H1 (cell line): Measurements from ENCODE around the gene PKD1L1. TPM values are rescaled to one million over a fixed set of nuclear protein-coding genes. Genes with fewer than 3 reads are reported as not detected.

Source experiments
- CTCF ChIA-PET: fragments of 300-600 bp; sonication (Branson Sonifier 250); formaldehyde crosslinking; loops from one replicate; lab custom pipeline; 2021; ENCODE audit not compliant: partially characterized antibody; lab: Charles Lee
- POLR2A ChIA-PET: fragments of 300-600 bp; sonication (Branson Sonifier 250); formaldehyde crosslinking; loops from one replicate; lab custom pipeline; 2021; ENCODE audit warnings: inconsistent platforms; ENCODE audit not compliant: partially characterized antibody; lab: Charles Lee
- DNase-seq, 2 experiments: peaks; one replicate each; pipeline versions ENCODE4 v3.0.0 to v3.0.0-alpha.2; 2010 to 2022; ENCODE audit warnings: low spot score in 2 of 2, low read depth in 1 of 2, mixed read lengths in 1 of 2
- FAIRE-seq: peaks from 2 replicates; lab custom pipeline; 2011; peaks lifted over from hg19 to GRCh38; lab: Jason Lieb, UNC
- H2AFZ ChIP-seq: 2 replicates; pipeline ENCODE4 v1.8.1; 2012; ENCODE audit warnings: low read length, inconsistent platforms
- H2AK5ac ChIP-seq: 2 replicates; pipeline ENCODE4 v1.6.1; 2013; ENCODE audit warnings: low read depth, low read length
- H2BK120ac ChIP-seq: replicated peaks from 2 replicates; pipeline ENCODE3; 2013; ENCODE audit warnings: low read depth, low read length, inconsistent platforms
- H2BK12ac ChIP-seq: 2 replicates; pipeline ENCODE4 v1.6.1; 2013; ENCODE audit warnings: low read depth, low read length
- H2BK15ac ChIP-seq: 2 replicates; pipeline ENCODE4 v1.6.1; 2013; ENCODE audit warnings: low read length
- H2BK20ac ChIP-seq: 2 replicates; pipeline ENCODE4 v1.6.1; 2013; ENCODE audit warnings: low read length
- H2BK5ac ChIP-seq: 2 replicates; pipeline ENCODE4 v1.6.1; 2013; ENCODE audit warnings: low read depth, low read length
- H3K14ac ChIP-seq: 2 replicates; pipeline ENCODE4 v1.6.1; 2013; ENCODE audit warnings: inconsistent platforms; ENCODE audit not compliant: insufficient read length
- H3K18ac ChIP-seq: 2 replicates; pipeline ENCODE4 v1.6.1; 2013; ENCODE audit warnings: low read length; ENCODE audit errors: extremely low read depth
- H3K23ac ChIP-seq: 2 replicates; pipeline ENCODE4 v1.6.1; 2013; ENCODE audit warnings: inconsistent platforms; ENCODE audit not compliant: insufficient read length
- H3K23me2 ChIP-seq: 2 replicates; pipeline ENCODE4 v1.6.1; 2013; ENCODE audit warnings: low read depth, low read length
- H3K27ac ChIP-seq: 2 replicates; pipeline ENCODE4 v1.6.1; 2011; ENCODE audit warnings: low read depth, low read length, inconsistent platforms
- H3K27me3 ChIP-seq, 4 experiments: replicated peaks in 1 of 4; 1 replicate in 1 of 4; 2 replicates in 3 of 4; pipeline versions ENCODE4 v1.6.1 to v1.8.1; 2011 to 2013; ENCODE audit warnings: low read length in 3 of 4, mild to moderate bottlenecking in 3 of 4, inconsistent platforms in 2 of 4, mixed read lengths in 2 of 4, moderate library complexity in 1 of 4; ENCODE audit not compliant: control insufficient read depth in 3 of 4, insufficient read depth in 3 of 4; ENCODE audit errors: extremely low read depth in 1 of 4
- H3K36me3 ChIP-seq, 4 experiments: 2 replicates each; pipeline versions ENCODE4 v1.6.1 to v1.8.1; 2011 to 2013; ENCODE audit warnings: mild to moderate bottlenecking in 4 of 4, low read length in 3 of 4, moderate library complexity in 2 of 4, control low read depth in 1 of 4, inconsistent platforms in 1 of 4; ENCODE audit not compliant: insufficient read depth in 4 of 4, control insufficient read depth in 2 of 4
- H3K4ac ChIP-seq: replicated peaks from 2 replicates; pipeline ENCODE3; 2013; ENCODE audit warnings: low read length, low read depth, mixed read lengths, inconsistent platforms; ENCODE audit not compliant: insufficient read length
- H3K4me1 ChIP-seq, 4 experiments: replicated peaks in 1 of 4; 1 replicate in 1 of 4; 2 replicates in 3 of 4; pipeline versions ENCODE4 v1.6.1 to v1.8.1; 2011 to 2013; ENCODE audit warnings: low read length in 3 of 4, inconsistent platforms in 2 of 4, mixed read lengths in 1 of 4; ENCODE audit not compliant: insufficient read depth in 4 of 4, control insufficient read depth in 3 of 4
- H3K4me2 ChIP-seq, 2 experiments: 2 replicates each; pipeline versions ENCODE4 v1.6.1 to v1.8.1; 2011 to 2013; ENCODE audit warnings: low read depth in 2 of 2, low read length in 2 of 2, control low read depth in 1 of 2, inconsistent platforms in 1 of 2, mild to moderate bottlenecking in 1 of 2; ENCODE audit not compliant: insufficient read depth in 1 of 2
- H3K4me3 ChIP-seq, 4 experiments: fragments of 200-600, 300-600 bp in 1 of 4; sonication (generic), shearing (Covaris generic), sonication (Bioruptor Twin) in 1 of 4; 2 replicates each; pipeline versions ENCODE4 v1.5.1 to v1.8.1; 2011 to 2016; ENCODE audit warnings: low read length in 4 of 4, low read depth in 3 of 4, control low read depth in 2 of 4, inconsistent platforms in 2 of 4, mild to moderate bottlenecking in 2 of 4, mixed read lengths in 1 of 4, moderate library complexity in 1 of 4; ENCODE audit not compliant: insufficient read depth in 2 of 4; ENCODE audit errors: extremely low read depth in 1 of 4
- H3K56ac ChIP-seq: replicated peaks from 2 replicates; pipeline ENCODE3; 2013; ENCODE audit warnings: low read depth, mild to moderate bottlenecking, mixed read lengths, low read length, inconsistent platforms; ENCODE audit not compliant: insufficient read length
- H3K79me1 ChIP-seq: 2 replicates; pipeline ENCODE4 v1.6.1; 2013; ENCODE audit warnings: low read depth, low read length, control low read depth
- H3K79me2 ChIP-seq, 2 experiments: 2 replicates each; pipeline versions ENCODE4 v1.6.1 to v1.8.1; 2012 to 2013; ENCODE audit warnings: low read length in 2 of 2, mild to moderate bottlenecking in 2 of 2, inconsistent platforms in 1 of 2; ENCODE audit not compliant: insufficient read depth in 2 of 2, control insufficient read depth in 1 of 2
- H3K9ac ChIP-seq, 4 experiments: replicated peaks in 1 of 4; 1 replicate in 1 of 4; 2 replicates in 3 of 4; pipeline versions ENCODE4 v1.6.1 to v1.8.1; 2011 to 2013; ENCODE audit warnings: low read depth in 3 of 4, low read length in 3 of 4, control low read depth in 2 of 4, mild to moderate bottlenecking in 2 of 4, moderate library complexity in 2 of 4, inconsistent platforms in 1 of 4; ENCODE audit errors: extremely low read depth in 1 of 4
- H3K9me3 ChIP-seq, 2 experiments: 2 replicates each; pipeline versions ENCODE4 v1.6.1 to v1.8.1; 2012 to 2013; ENCODE audit warnings: mild to moderate bottlenecking in 2 of 2, moderate library complexity in 2 of 2, control low read depth in 1 of 2, inconsistent platforms in 1 of 2, low read depth in 1 of 2, low read length in 1 of 2, mixed read lengths in 1 of 2; ENCODE audit not compliant: insufficient read depth in 2 of 2
- H4K20me1 ChIP-seq, 2 experiments: replicated peaks in 1 of 2; 2 replicates each; pipeline versions ENCODE3 to v1.8.1; 2011 to 2013; ENCODE audit warnings: inconsistent platforms in 2 of 2, low read length in 2 of 2, mild to moderate bottlenecking in 1 of 2; ENCODE audit not compliant: insufficient read depth in 2 of 2, control insufficient read depth in 1 of 2
- H4K5ac ChIP-seq: 2 replicates; pipeline ENCODE4 v1.6.1; 2013; ENCODE audit warnings: low read length, low read depth, mixed read lengths, inconsistent platforms; ENCODE audit not compliant: insufficient read length
- H4K8ac ChIP-seq: 2 replicates; pipeline ENCODE4 v1.8.0; 2013; ENCODE audit warnings: mild to moderate bottlenecking, moderate library complexity, low read length, inconsistent platforms; ENCODE audit not compliant: insufficient read depth; ENCODE audit errors: extremely low read depth
- H4K91ac ChIP-seq: replicated peaks from 2 replicates; pipeline ENCODE3; 2013; ENCODE audit warnings: low read length, mixed read lengths, inconsistent platforms; ENCODE audit not compliant: insufficient read length
- CHD2 ChIP-seq: IDR thresholded peaks from 2 replicates; pipeline ENCODE4 v1.6.1; 2012; ENCODE audit warnings: low read length, improper control_type of control experiment
- CTBP2 ChIP-seq: IDR thresholded peaks from 2 replicates; pipeline ENCODE4 v1.7.0; 2011; ENCODE audit warnings: borderline replicate concordance, mild to moderate bottlenecking, moderate library complexity, mixed read lengths, low read length; ENCODE audit not compliant: insufficient read depth, insufficient read length
- HDAC2 ChIP-seq, 2 experiments: fragments of 300-600 bp in 1 of 2; sonication (generic) in 1 of 2; IDR thresholded peaks; 2 replicates each; pipeline ENCODE4 v1.6.1; 2011 to 2012; ENCODE audit warnings: low read depth in 2 of 2, low read length in 2 of 2, mild to moderate bottlenecking in 2 of 2, moderate library complexity in 2 of 2, borderline replicate concordance in 1 of 2, inconsistent platforms in 1 of 2
- KDM4A ChIP-seq: IDR thresholded peaks from one replicate; pipeline ENCODE4 v1.7.1; 2012; ENCODE audit warnings: low read depth, mild to moderate bottlenecking, moderate library complexity, low read length, inconsistent platforms; ENCODE audit not compliant: severe bottlenecking
- NANOG ChIP-seq: IDR thresholded peaks from 2 replicates; pipeline ENCODE4 v1.6.1; 2011; ENCODE audit warnings: low read length, low read depth, mild to moderate bottlenecking, inconsistent platforms; ENCODE audit not compliant: insufficient read depth, poor library complexity, severe bottlenecking
- POLR2A ChIP-seq, 2 experiments: IDR thresholded peaks; 1 replicate in 1 of 2; 2 replicates in 1 of 2; pipeline ENCODE4 v1.6.1; 2011; ENCODE audit warnings: low read depth in 2 of 2, low read length in 2 of 2, mild to moderate bottlenecking in 2 of 2; ENCODE audit errors: control extremely low read depth in 1 of 2
- POU5F1 ChIP-seq: IDR thresholded peaks from 2 replicates; pipeline ENCODE4 v1.6.1; 2011; ENCODE audit warnings: low read depth, mild to moderate bottlenecking, low read length, moderate library complexity
- RNF2 ChIP-seq: fragments of 200-900, 300-1000 bp; sonication (generic); IDR thresholded peaks from 2 replicates; pipeline ENCODE4 v1.7.1; 2016; ENCODE audit warnings: borderline replicate concordance, low read depth, mild to moderate bottlenecking, antibody characterized with exemption, low read length; ENCODE audit not compliant: poor library complexity, severe bottlenecking; ENCODE audit errors: missing control alignments
- SP1 ChIP-seq: IDR thresholded peaks from 2 replicates; pipeline ENCODE4 v1.6.1; 2011; ENCODE audit warnings: low read depth, low read length
- SRF ChIP-seq: IDR thresholded peaks from 2 replicates; pipeline ENCODE4 v1.6.1; 2011; ENCODE audit warnings: mild to moderate bottlenecking, low read depth, low read length, moderate library complexity
- ZNF274 ChIP-seq: IDR thresholded peaks from 2 replicates; pipeline ENCODE4 v1.7.0; 2012; ENCODE audit warnings: low read length, borderline replicate concordance; ENCODE audit errors: extremely low read depth
- WGBS, 2 experiments: shearing (Covaris generic) in 1 of 2; methylation state at CpG; one replicate each; pipeline versions ENCODE4 v1.1.6 to v1.1.7; 2013 to 2015; ENCODE audit warnings: low lambda C conversion rate in 2 of 2, mixed read lengths in 2 of 2, inconsistent platforms in 1 of 2, low coverage in 1 of 2, missing lambda C conversion rate in 1 of 2; ENCODE audit not compliant: insufficient replicate concordance in 2 of 2, insufficient coverage in 1 of 2, insufficient read length in 1 of 2; ENCODE audit errors: extremely low coverage in 1 of 2, missing lambda C conversion rate in 1 of 2; 5-methylcytosine and 5-hydroxymethylcytosine counted together
- polyA plus RNA-seq, 7 experiments: library from polyadenylated mRNA; depleted of rRNA in 3 of 7; stranded (reverse) in 5 of 7; unstranded in 2 of 7; fragments of >200 nt in 5 of 7; fragments of 200-250 nt in 2 of 7; gene quantifications; 1 replicate in 5 of 7; 2 replicates in 1 of 7; 4 replicates in 1 of 7; pipeline versions ENCODE4 v1.2.1 to v1.2.3, GENCODE V29; 2011 to 2013; ENCODE audit warnings: missing spikeins in 2 of 7, mixed read lengths in 2 of 7
- total RNA-seq: library from RNA; stranded (reverse); fragmentation: NEBNext Ultra II Directional; extraction: Animal tissue kit (Norgen Biotek cat#: 25700); gene quantifications from 2 replicates; pipeline ENCODE4 v1.2.1, GENCODE V29; 2021
- TF ChIP-seq, protein P1 (sequence below): IDR thresholded peaks from 2 replicates; pipeline ENCODE4 v1.6.1; 2012; ENCODE audit warnings: inconsistent platforms

Gene PKD1L1
- total and polyA plus RNA-seq, 2 of the 8 experiments (the other 6 are each of a cell fraction or from before 2014, with no cell fraction given), result 0.22 to 0.35 TPM

DNA sequence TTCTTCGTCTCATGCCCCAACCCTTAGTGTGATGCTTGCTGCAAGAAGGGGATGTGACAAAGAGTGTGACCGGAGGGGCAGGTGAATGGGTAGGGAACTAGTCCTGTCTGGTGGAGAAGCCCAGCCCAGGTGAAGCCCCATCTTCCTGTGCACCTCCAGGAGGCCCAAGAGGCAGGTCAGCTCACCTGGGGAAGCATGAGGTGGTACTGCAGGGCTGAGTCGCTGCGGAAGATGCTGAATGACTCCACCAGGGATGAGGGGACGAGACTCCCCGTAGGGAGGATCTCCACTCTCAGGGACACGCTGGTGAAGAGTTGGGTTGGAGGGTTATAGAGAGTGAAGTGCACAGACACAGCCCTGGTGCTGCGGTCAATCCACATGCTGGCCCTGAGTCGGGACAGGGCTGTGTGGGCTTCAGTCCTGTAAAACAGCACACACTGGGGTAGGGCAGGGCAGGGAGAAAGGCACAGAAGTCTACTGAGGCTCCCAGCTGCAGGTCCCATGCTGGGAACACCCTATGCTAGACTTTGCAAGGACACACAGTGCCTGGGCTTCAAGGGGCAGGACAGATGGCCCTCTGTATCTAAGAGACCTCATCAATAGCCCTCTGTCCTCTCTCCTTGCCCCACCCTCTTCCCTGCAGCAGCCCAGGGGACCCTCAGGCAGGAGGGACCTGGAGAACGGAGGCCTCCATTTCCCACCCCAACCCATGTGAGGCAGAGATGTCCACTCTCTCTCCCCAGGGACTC lies 136.5 kb downstream of the PKD1L1 start:
- H3K79me2 ChIP-seq, result no peaks in the 10 kb centered on the region
- no peaks in the 10 kb centered on the region for H4K20me1 ChIP-seq
- H4K91ac ChIP-seq, result no peak overlapping the region
- H3K36me3 ChIP-seq, result no peaks in the 10 kb centered on the region
- H2AK5ac ChIP-seq, result no peak overlapping the region; the same call in 1 of the 2 replicates
- CTCF ChIA-PET, result interaction anchor here (0.7 to 1.4 kb wide), 5 partner anchors 19 to 546 kb away, joined by 3 to 4 read pairs (median 3); no protein-coding TSS in a partner anchor
- no peak overlapping the region for H3K18ac ChIP-seq
- DNase-seq (no peak), FAIRE-seq (no peak)
- no peak overlapping the region for H2BK12ac ChIP-seq
- H4K5ac ChIP-seq, result no peak overlapping the region
- no peak overlapping the region for H3K23ac ChIP-seq
- H2BK20ac ChIP-seq, result no peak overlapping the region
- H3K9ac ChIP-seq, result no peak overlapping the region
- no peak overlapping the region for H2AFZ ChIP-seq
- H3K4me1 ChIP-seq, result 0 out of 7 replicates have a peak, but pooled peaks cover 0 to 5% (median 0%) of the 10 kb centered on the region in 4 experiments
- no peak overlapping the region for H2BK5ac ChIP-seq
- no peaks in the 10 kb centered on the region for H3K79me1 ChIP-seq
- POLR2A ChIA-PET, result no interaction called here
- no peak overlapping the region for H2BK15ac ChIP-seq
- H3K23me2 ChIP-seq, result no peaks in the 10 kb centered on the region
- no peak overlapping the region for H3K4me2 ChIP-seq
- H3K4ac ChIP-seq, result no peak overlapping the region
- H3K27me3 ChIP-seq, result no peaks in the 10 kb centered on the region
- H3K4me3 ChIP-seq, result no peak overlapping the region
- H3K14ac ChIP-seq, result no peak overlapping the region
- H4K8ac ChIP-seq, result no peak overlapping the region
- 90% methylated on average over 10 of the region's 10 CpGs; no CpG with 5 or more reads in 1 of the 2 experiments for WGBS, 2 experiments
- no peak overlapping the region for H3K56ac ChIP-seq
- H3K27ac ChIP-seq, result no peak overlapping the region
- no peak overlapping the region for H2BK120ac ChIP-seq
- no peaks in the 10 kb centered on the region for H3K9me3 ChIP-seq
- no peak for TF ChIP-seq HDAC2 (IDR thresholded peaks at IDR 0.05; ENCODE audit: borderline replicate concordance in 1 of 2, low read depth in 2 of 2, low read length in 2 of 2)
- TF ChIP-seq CHD2, result no peak
- TF ChIP-seq POLR2A (IDR thresholded peaks at IDR 0.05; ENCODE audit: control extremely low read depth in 1 of 2, low read depth in 2 of 2, low read length in 2 of 2), result no peak
- TF ChIP-seq, protein P1, sequence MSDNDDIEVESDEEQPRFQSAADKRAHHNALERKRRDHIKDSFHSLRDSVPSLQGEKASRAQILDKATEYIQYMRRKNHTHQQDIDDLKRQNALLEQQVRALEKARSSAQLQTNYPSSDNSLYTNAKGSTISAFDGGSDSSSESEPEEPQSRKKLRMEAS, result no peak
- no peak for TF ChIP-seq CTBP2
- TF ChIP-seq ZNF274, result no peak
- no peak for TF ChIP-seq RNF2
- TF ChIP-seq POU5F1, result no peak
- no peak for TF ChIP-seq NANOG
- TF ChIP-seq SRF, result no peak
- TF ChIP-seq KDM4A, result no peak
- TF ChIP-seq SP1, result no peak
